ENCODE results near the gene TMEM121.

DNA sequence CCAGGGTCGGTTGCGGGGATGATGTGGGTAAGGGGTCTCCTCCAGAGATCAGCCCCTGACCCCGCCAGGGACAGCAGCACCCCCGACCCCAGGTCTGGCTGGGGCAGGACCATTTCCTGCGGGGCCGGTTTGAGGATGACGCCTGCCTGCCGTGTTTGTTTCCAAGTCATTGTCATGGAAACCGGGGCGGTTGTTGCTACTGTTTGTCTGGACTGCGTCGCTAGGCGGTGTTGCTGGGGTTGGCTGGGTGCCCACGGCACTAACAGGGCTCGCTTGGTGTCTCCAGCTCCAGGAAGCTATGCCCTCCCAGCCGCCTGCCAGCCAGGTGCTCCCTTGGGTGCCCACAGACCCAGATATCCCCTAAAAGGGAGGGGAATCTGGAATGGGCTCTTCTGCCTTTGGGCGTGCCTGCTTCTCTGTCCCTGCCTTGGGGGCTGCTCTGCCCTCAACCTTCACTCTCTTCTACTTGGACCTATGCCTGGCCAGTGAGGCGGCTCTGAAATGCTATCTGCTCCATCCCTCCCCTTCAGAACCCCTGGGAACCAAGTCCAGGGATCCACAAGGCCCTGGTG is 44.4 kb upstream of the TMEM121 start:
- no peak for TF ChIP-seq TEAD4 (IDR thresholded peaks at IDR 0.05; ENCODE audit: borderline replicate concordance, insufficient read depth)
- no peak for TF ChIP-seq CTCF (IDR thresholded peaks at IDR 0.05)
- peak in 1 of 2 experiments; percentile 53; a peak in 2 of 4 replicates for TF ChIP-seq EP300 (IDR thresholded peaks at IDR 0.05; ENCODE audit: borderline replicate concordance in 1 of 2, low read depth in 1 of 2, low read length in 1 of 2)
- TF ChIP-seq, protein P1, sequence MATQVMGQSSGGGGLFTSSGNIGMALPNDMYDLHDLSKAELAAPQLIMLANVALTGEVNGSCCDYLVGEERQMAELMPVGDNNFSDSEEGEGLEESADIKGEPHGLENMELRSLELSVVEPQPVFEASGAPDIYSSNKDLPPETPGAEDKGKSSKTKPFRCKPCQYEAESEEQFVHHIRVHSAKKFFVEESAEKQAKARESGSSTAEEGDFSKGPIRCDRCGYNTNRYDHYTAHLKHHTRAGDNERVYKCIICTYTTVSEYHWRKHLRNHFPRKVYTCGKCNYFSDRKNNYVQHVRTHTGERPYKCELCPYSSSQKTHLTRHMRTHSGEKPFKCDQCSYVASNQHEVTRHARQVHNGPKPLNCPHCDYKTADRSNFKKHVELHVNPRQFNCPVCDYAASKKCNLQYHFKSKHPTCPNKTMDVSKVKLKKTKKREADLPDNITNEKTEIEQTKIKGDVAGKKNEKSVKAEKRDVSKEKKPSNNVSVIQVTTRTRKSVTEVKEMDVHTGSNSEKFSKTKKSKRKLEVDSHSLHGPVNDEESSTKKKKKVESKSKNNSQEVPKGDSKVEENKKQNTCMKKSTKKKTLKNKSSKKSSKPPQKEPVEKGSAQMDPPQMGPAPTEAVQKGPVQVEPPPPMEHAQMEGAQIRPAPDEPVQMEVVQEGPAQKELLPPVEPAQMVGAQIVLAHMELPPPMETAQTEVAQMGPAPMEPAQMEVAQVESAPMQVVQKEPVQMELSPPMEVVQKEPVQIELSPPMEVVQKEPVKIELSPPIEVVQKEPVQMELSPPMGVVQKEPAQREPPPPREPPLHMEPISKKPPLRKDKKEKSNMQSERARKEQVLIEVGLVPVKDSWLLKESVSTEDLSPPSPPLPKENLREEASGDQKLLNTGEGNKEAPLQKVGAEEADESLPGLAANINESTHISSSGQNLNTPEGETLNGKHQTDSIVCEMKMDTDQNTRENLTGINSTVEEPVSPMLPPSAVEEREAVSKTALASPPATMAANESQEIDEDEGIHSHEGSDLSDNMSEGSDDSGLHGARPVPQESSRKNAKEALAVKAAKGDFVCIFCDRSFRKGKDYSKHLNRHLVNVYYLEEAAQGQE (IDR thresholded peaks at IDR 0.05; ENCODE audit: low read depth, low read length): no peak
- TF ChIP-seq GABPA (IDR thresholded peaks at IDR 0.05; ENCODE audit: low read depth): no peak

Measured in SK-N-SH (cell line).